Measurements from ENCODE around the gene ENTPD7. TPM values are rescaled to one million over a fixed set of nuclear protein-coding genes. Genes with fewer than 3 reads are reported as not detected.

The ENTPD7 gene
- total and polyA plus RNA-seq, 7 donors: 0.35 to 3.3 (median 1.2) TPM

GRCh38 chr10:99660662-99661376 lies 1.5 kb downstream of the ENTPD7 start:
- Histone ChIP-seq H3K9me3 (no peaks in the 10 kb centered on the region), H3K27me3 (ENCODE audit: insufficient read depth in 3 of 3, low read length in 2 of 3) (no peaks in the 10 kb centered on the region), H3K4me3 (no peak overlapping the region), H3K4me1 (peaks cover 4% of the 10 kb centered on the region), H3K36me3 (ENCODE audit: insufficient read depth in 1 of 2, low read depth in 1 of 2) (peaks cover 3 to 7% of the 10 kb centered on the region in 2 donors), H3K27ac (no peak overlapping the region)
- ATAC-seq: no peak
- no peak for DNase-seq
- intact Hi-C loops (cut with DNase I): no loop called here
- TF ChIP-seq CTCF (IDR thresholded peaks at IDR 0.05): no peak
- 94 to 97% (median 95%) methylated on average over 6 of the region's 6 CpGs for WGBS, 3 donors

- Histone ChIP-seq H3K4me3 (no peak overlapping the region), H3K36me3 (ENCODE audit: insufficient read depth in 1 of 2, low read depth in 1 of 2) (peaks cover 3 to 7% of the 10 kb centered on the region in 2 donors), H3K27ac (no peak overlapping the region), H3K27me3 (ENCODE audit: insufficient read depth in 3 of 3, low read length in 2 of 3) (no peaks in the 10 kb centered on the region), H3K9me3 (no peaks in the 10 kb centered on the region), H3K4me1 (peaks cover 4% of the 10 kb centered on the region)
- DNase-seq (no peak), ATAC-seq (no peak)
- intact Hi-C loops (cut with DNase I): no loop called here
- WGBS, 3 donors: 79 to 80% (median 79%) methylated on average over 6 of the region's 6 CpGs
- TF ChIP-seq CTCF (IDR thresholded peaks at IDR 0.05): no peak
These were observed 2.1 kb downstream of the ENTPD7 start for GRCh38 chr10:99661377-99661763.

- no peak for TF ChIP-seq CTCF (IDR thresholded peaks at IDR 0.05)
- no peak for ATAC-seq
- Histone ChIP-seq H3K4me1 (no peaks in the 10 kb centered on the region), H3K9me3 (no peaks in the 10 kb centered on the region), H3K4me3 (no peak overlapping the region), H3K27me3 (ENCODE audit: insufficient read depth in 3 of 3, low read length in 2 of 3) (no peaks in the 10 kb centered on the region), H3K27ac (no peak overlapping the region), H3K36me3 (ENCODE audit: insufficient read depth in 1 of 2, low read depth in 1 of 2) (peaks cover 3 to 7% of the 10 kb centered on the region in 2 donors)
- no peak for DNase-seq
- intact Hi-C loops (cut with DNase I): no loop called here
- WGBS, 3 donors: 89 to 95% (median 93%) methylated on average over 2 of the region's 2 CpGs
These were observed 6.0 kb downstream of the ENTPD7 start for GRCh38 chr10:99665304-99665703.

- Histone ChIP-seq H3K4me3 (no peak overlapping the region), H3K27me3 (ENCODE audit: insufficient read depth in 3 of 3, low read length in 2 of 3) (no peaks in the 10 kb centered on the region), H3K36me3 (ENCODE audit: insufficient read depth in 1 of 2, low read depth in 1 of 2) (peaks cover 0 to 3% of the 10 kb centered on the region in 2 donors), H3K9me3 (no peaks in the 10 kb centered on the region), H3K4me1 (no peaks in the 10 kb centered on the region), H3K27ac (no peak overlapping the region)
- no peak for TF ChIP-seq CTCF (IDR thresholded peaks at IDR 0.05)
- DNase-seq: no peak
- intact Hi-C loops (cut with DNase I): no loop called here
- ATAC-seq: no peak
- WGBS, 3 donors: 92 to 93% (median 93%) methylated on average over 4 of the region's 4 CpGs
These were observed 7.9 kb downstream of the ENTPD7 start for GRCh38 chr10:99667108-99667751.

Measured in psoas muscle (tissue), 8 donors.